Upper lobe of right lung (tissue), 1 donor: ENCODE data around the gene ZHX3. TPM values are rescaled to one million over a fixed set of nuclear protein-coding genes. Genes with fewer than 3 reads are reported as not detected.

Experiments used
- ATAC-seq: fragments of 200-7000 bp; cut with Tn5 transposase; one replicate; pipeline ENCODE4 v1.9.1; 2020; ENCODE audit warnings: mild to moderate bottlenecking, moderate library complexity
- DNase-seq: peaks from one replicate; pipeline ENCODE4 v3.0.0-alpha.2; 2020
- H3K27ac ChIP-seq: fragments of 200-600 bp; one replicate; pipeline ENCODE4 v1.8.0; 2022
- H3K27me3 ChIP-seq: fragments of 200-600 bp; one replicate; pipeline ENCODE4 v1.8.0; 2022; ENCODE audit warnings: mild to moderate bottlenecking
- H3K36me3 ChIP-seq: fragments of 200-600 bp; one replicate; pipeline ENCODE4 v1.8.0; 2022
- H3K4me1 ChIP-seq: fragments of 200-600 bp; one replicate; pipeline ENCODE4 v1.8.0; 2022
- H3K4me3 ChIP-seq: fragments of 200-600 bp; one replicate; pipeline ENCODE4 v1.8.0; 2022; ENCODE audit warnings: mild to moderate bottlenecking
- H3K9me3 ChIP-seq: fragments of 200-600 bp; one replicate; pipeline ENCODE4 v1.8.0; 2022
- CTCF ChIP-seq: fragments of 200-600 bp; IDR thresholded peaks from one replicate; pipeline ENCODE4 v1.8.0; 2022; ENCODE audit warnings: antibody characterized with exemption
- intact Hi-C: fragments of 100-400 bp; cut with DNase I; formaldehyde crosslinking; loops from one replicate; pipeline ENCODE4 v1.11.0; 2022
- total RNA-seq: library from RNA; stranded (reverse); fragmentation: NEBNext Ultra II Directional; extraction: Animal tissue kit (Norgen Biotek cat#: 25700); gene quantifications from one replicate; pipeline ENCODE4 v1.2.1, GENCODE V29; 2021
- donor health status: DM: no; HTN: yes; CAD: no; lungs with severe emphysema.

The ZHX3 gene
- total RNA-seq, 1 donor from 2014 or later = 45.3 TPM

GRCh38 chr20:41167481-41168253 is 149.9 kb downstream of the ZHX3 start:
- ATAC-seq (no peak), DNase-seq (peak; percentile 32)
- no peaks in the 10 kb centered on the region for H3K27me3 ChIP-seq
- H3K4me3 ChIP-seq = no peak overlapping the region
- peak overlapping the region; percentile 17 for H3K27ac ChIP-seq
- intact Hi-C loops = no loop called here
- no peaks in the 10 kb centered on the region for H3K9me3 ChIP-seq
- peaks cover 11% of the 10 kb centered on the region for H3K4me1 ChIP-seq
- no peak for TF ChIP-seq CTCF
- H3K36me3 ChIP-seq = peaks cover 96% of the 10 kb centered on the region

GRCh38 chr20:41167118-41167470 is 150.4 kb downstream of the ZHX3 start:
- intact Hi-C loops = no loop called here
- peak; percentile 25 for DNase-seq

GRCh38 chr20:41166201-41167117 is 151.1 kb downstream of the ZHX3 start:
- DNase-seq = peak; percentile 63
- peak overlapping the region; percentile 30 for H3K27ac ChIP-seq
- peaks cover 91% of the 10 kb centered on the region for H3K36me3 ChIP-seq

More at GRCh38 chr20:41167118-41167470, 150.4 kb downstream of the ZHX3 start:
- Histone ChIP-seq H3K4me3 (no peak overlapping the region), H3K36me3 (peaks cover 96% of the 10 kb centered on the region), H3K4me1 (peaks cover 5% of the 10 kb centered on the region), H3K27ac (peak overlapping the region; percentile 30), H3K9me3 (no peaks in the 10 kb centered on the region), H3K27me3 (no peaks in the 10 kb centered on the region)
- no peak for TF ChIP-seq CTCF
- no peak for ATAC-seq

GRCh38 chr20:41165001-41165882 is 152.3 kb downstream of the ZHX3 start:
- TF ChIP-seq CTCF = no peak
- ATAC-seq (no peak), DNase-seq (peak; percentile 47)
- intact Hi-C loops = no loop called here
- no peak overlapping the region for H3K27ac ChIP-seq
- no peaks in the 10 kb centered on the region for H3K4me1 ChIP-seq
- no peak overlapping the region for H3K4me3 ChIP-seq
- no peaks in the 10 kb centered on the region for H3K27me3 ChIP-seq
- no peaks in the 10 kb centered on the region for H3K9me3 ChIP-seq
- peaks cover 88% of the 10 kb centered on the region for H3K36me3 ChIP-seq

More at GRCh38 chr20:41166201-41167117, 151.1 kb downstream of the ZHX3 start:
- Histone ChIP-seq H3K4me3 (no peak overlapping the region), H3K9me3 (no peaks in the 10 kb centered on the region), H3K27me3 (no peaks in the 10 kb centered on the region), H3K4me1 (no peaks in the 10 kb centered on the region)
- intact Hi-C loops = no loop called here
- ATAC-seq = no peak
- TF ChIP-seq CTCF = no peak

- Histone ChIP-seq H3K27ac (no peak overlapping the region), H3K4me1 (peaks cover 10% of the 10 kb centered on the region), H3K4me3 (no peak overlapping the region), H3K9me3 (no peaks in the 10 kb centered on the region), H3K36me3 (peaks cover 79% of the 10 kb centered on the region), H3K27me3 (no peaks in the 10 kb centered on the region)
- DNase-seq = no peak
- TF ChIP-seq CTCF = no peak
- intact Hi-C loops = no loop called here
- ATAC-seq = no peak
Measured at GRCh38 chr20:41163821-41164220, 153.7 kb downstream of the ZHX3 start.
